HTERT RPE-1 (cell line): ENCODE data around the gene DYNAP.

Experiments
- in situ Hi-C: fragments of 300-500 bp; cut with MboI; formaldehyde crosslinking; loops from 4 replicates; pipeline ENCODE4 v1.14.3; 2020; ENCODE audit warnings: low sequenced_read_pairs

DYNAP gene, protein sequence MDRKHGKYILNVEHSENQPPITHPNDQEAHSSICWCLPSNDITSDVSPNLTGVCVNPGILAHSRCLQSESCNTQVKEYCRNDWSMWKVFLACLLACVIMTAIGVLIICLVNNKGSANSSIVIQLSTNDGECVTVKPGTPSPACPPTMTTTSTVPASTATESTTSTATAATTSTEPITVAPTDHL

DNA sequence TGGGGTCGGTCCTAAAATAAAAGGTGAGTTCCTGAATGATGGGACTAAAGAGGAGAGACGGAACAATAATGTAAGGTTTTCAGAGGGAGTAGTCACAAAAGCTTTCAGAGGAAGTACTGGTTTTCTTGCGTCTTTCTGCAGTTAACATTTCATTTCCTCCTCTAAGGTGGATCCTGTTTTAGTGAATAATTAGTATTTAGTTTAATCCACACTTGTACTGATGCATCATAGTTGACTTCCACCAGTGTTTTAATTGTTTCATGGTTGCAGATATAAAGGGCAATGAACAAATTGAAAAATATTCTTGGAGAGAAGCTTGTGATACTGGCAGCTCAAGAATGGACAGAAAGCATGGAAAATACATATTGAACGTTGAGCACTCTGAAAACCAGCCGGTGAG, at the start of gene DYNAP:
DYNAP (plus strand) TSS at position 301 of the 400 bp plus-strand sequence; CDS start at position 339, 38 bp downstream.
- in situ Hi-C loops: no loop called here

DNA sequence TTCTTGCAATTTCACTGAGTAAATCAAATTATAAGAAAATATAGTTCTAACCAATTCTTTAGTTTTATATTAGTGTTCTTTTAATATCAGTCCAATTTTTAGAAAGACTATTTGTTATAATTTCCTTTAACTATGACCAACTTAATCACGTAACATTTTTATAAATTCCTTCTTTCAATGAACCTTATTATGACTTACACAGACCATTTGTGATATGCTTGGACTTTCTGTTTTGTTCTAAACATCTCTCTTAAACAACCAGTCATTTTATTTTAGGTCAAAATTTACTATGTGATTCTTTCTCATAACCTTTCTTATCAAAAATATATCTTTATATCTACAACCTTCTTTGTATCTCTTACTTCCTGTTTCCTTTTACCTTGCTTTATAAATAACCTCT, 39.5 kb upstream of the DYNAP start:
- in situ Hi-C loops: no loop called here

DNA sequence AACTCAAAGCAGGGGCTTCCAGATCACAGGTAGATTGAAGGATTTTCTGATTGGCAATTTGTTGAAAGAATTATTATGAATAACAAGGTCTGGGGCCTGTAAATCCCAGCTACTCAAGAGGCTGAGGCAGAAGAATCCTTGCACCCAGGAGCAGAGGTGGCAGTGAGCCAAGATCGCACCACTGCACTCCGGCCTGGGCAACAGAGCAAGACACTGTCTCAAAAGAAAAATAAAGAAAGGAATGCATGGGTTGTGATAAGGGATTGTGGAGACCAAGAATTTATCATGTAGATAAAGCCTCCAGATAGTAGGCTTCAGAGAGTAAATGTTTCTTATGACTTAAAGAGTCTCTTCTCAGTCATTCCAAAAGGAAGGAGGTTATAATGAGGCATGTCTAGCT, 35.8 kb upstream of the DYNAP start:
- in situ Hi-C loops: no loop called here

DNA sequence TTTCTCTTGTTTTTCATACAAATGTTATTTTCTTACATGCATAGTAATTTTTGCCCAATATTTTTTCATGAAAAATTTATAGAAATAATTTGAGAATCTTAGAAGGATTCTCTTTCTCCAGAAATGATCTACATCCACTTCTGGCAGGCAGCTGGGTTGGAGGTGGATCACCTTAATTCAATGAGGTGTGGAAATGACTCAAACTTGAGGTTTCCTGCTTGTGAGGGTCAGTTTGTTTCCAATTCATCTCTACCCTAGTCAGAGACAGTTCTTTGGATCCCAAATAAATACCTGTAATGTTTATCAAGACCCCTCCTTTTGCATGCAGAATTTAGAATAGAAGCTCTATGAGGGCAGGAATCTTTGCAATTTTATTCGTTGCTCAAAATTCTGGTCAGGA, 35.0 kb upstream of the DYNAP start:
- in situ Hi-C loops: no loop called here

DNA sequence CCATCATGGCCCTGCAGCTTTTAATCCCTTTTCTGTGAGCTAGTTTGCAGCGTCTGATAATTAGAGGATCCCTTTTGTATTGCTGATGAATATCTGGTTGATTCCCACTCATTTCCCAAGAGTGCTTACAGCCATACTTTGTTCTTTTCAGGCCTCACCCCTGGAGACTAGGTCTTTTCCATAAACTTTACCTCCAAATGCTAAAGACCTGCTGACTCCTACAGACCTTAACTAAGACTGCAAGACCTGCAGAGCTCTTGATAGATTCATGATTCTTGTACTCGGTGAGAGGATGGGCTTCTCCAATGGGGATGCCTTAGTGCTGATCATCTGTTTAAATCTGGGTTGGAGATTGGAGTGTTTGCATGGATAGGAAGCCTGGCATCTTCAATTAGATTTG, 33.1 kb upstream of the DYNAP start:
- in situ Hi-C loops: no loop called here

DNA sequence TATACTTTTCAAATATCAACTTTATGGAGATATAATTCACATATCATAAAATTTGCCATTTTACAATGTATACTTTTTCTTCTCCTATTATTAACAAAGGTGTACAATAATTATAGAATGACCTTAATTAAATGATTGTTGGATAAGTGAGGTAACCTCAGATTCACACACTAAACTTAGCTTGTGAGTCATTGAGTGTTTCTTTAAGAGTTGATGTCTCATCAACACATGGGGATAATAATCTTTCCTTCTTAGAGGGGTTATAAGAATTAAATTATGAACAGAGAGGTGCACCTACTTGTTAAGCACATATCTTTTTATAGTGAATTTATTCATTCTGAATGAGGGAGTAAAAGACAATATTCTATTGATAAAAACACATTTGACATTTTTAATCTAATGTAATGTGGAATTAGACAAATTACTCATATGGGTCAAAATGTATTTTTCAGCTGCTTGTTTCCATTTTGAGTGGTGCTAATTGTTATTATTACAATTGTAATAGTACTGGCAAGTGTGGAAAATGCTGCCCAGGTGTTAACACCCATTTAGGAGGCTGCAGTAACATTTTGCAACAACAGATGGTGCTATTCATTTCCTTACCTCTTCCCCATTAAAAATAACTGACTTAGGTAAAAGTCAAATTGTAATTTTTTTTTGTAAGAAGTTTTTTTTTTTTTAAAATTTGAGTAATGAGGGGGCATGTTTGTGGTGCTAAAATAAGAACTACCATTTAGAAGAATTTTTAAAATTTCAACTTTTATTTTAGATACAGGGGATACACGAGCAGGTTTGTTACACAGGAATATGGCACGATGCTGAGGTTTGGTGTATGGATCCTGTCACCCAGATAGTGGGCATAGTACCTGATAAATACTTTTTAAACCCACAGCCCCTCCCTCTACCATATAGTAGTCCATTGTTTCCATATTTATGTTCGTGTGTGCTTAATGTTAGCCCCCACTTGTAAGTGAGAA, 32.1 kb upstream of the DYNAP start:
- in situ Hi-C loops: no loop called here

DNA sequence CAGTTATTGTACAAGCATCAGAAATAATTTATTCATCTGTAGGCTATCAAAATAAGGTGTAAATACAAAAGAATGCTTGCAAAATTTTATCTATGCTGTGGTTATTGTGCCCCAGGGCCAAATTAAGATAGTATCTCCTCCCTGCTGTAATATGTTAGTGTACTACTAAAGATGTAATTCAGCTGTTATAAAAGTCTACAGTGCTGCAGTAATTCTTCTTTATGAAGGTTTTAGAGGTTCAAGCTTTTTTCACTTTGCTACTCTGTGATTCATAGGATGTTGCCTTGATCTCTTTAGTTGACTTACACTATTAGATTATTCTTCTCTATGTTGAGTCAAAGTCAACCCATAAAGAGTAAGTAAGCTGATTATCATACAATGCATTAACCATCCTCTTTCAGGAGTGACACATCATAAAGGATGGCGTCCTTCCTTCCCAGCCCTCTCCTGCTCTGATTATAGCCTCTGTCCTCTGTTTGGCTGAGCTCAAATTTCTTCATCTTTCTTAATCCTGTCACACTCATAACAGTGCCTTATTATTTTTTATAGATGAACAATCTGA, 29.3 kb upstream of the DYNAP start:
- in situ Hi-C loops: no loop called here

DNA sequence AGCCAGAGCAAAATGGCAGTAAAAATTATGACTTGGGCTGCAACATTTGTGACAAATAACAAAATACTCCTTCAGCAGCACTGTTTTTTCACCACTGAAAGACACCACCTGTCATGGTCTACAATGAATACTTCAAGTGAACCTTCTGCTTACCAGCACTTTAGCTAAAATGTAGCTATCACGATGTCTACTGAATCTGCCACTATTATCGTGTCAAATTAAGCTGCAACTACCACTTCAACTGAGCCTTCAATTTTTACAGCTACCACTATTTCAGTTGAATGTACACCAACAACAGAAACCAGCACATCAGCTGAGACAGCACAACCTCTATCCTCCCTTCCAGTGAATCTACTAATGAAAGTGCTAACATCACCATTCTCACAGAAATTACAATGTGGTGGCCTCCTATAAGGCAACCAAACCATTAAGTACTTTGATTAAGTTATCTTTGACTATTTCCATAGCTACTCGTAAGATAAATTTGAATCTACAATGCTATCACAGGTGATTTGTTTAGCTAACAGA, 10.8 kb upstream of the DYNAP start:
- in situ Hi-C loops: no loop called here

DNA sequence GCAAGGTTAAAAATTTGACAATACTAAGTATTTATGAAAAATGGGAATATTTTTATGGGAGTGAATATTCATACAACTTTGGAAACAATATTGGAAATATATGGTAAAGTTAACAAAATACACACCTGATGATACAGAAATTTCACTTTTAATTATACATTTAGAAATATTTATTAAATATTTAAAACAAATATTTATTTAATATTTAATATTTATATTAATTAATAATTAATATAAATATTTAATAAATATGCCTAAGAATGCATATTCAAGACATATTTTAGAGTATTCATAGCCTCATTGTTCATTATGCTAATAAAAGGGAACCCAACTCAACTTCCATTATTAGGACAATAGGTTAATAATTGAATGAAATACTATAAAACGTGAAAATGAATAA, 7.0 kb upstream of the DYNAP start:
- in situ Hi-C loops: no loop called here

DNA sequence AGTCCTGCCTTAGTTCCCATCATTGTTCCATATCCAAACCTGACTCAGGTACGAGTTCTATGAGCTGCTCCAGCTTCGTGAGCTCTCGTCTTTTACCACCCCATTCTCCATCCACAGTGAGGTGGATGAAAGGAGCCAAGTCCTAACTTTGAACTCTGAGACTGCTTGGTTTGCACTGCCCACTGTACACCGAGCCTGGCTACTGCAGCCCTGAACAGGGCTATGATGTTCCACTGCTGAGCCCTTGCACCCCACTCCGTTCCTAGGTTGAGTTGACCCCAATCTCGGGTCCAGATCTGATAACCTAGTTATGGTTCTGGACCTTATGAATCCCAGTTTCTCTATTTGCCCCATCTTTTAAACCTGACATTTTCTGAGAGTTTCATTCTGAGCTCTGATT, 5.3 kb upstream of the DYNAP start:
- in situ Hi-C loops: no loop called here

DNA sequence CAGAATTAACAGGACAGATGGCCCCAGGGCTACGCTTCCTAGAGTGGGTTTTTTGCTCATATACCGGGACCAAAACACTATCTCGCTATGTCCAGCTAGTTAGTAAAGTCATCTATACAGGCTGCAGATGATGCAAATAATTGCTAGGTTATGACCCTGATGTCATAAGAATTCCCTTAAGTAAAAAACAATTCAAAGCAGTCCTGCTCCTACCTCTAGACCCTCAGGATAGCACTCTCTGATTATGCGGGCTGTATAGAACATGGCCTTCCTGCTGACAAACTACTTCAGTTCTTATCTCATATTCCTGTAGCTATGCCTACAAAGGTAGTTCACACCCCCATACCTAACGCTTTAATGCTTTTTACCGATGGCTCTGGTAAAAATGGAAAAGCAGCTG, 13.2 kb downstream of the DYNAP start:
- in situ Hi-C loops: no loop called here

DNA sequence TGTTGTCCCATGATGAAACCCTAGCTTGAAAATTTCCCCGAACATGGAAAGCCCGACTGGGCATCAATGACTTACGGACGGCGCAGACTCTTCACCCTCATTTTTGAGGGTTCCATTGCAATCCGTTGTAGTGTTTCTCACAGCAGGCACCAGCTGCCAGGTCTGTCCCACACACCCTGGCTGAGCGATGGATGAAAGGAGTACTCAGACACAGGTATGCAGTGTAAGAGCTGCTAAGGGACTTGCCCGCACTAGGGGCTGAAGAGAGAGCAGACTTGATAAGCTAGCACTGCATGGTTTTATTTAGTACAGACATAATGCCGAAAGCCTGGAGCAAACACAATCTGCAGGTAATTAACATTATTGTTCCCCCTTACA, 15.8 kb downstream of the DYNAP start:
- in situ Hi-C loops: no loop called here

DNA sequence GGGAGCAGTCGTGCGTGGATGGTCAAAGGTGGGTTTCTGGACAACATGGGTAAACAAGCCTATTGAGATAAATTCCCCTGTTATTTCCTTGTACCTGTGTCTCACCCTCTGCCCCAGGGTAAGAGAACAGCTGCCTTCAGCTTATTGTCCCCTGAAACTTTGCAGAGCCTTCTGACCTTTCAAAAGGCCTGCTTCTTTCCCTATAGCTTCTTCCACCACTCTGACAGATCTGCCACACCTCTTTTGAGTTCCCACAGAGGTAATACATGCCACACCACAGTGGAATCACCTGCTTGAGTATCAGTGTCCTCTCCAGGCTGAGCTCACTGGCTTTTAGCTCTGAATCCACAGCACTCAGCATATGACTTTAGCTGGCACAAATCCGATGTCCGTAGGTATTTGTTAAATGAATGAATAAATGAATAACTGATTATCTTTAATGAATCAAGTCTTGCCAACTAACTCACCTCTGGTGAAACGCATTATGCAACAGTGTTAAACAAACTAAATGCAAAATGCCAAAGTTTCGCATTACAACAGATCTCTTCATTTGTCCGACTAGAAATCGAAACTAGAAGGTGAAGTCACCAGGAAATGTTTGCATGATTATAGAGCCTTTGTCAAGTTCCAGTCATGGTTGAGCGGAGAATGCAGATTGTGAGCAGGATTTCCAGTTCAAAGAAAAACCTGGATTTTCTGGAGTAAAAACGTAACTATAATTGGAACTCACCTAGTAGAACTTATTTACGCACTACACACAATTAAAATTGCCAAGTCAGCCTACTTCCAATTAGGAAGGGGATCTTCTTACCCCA, 16.4 kb downstream of the DYNAP start:
- in situ Hi-C loops: no loop called here

DNA sequence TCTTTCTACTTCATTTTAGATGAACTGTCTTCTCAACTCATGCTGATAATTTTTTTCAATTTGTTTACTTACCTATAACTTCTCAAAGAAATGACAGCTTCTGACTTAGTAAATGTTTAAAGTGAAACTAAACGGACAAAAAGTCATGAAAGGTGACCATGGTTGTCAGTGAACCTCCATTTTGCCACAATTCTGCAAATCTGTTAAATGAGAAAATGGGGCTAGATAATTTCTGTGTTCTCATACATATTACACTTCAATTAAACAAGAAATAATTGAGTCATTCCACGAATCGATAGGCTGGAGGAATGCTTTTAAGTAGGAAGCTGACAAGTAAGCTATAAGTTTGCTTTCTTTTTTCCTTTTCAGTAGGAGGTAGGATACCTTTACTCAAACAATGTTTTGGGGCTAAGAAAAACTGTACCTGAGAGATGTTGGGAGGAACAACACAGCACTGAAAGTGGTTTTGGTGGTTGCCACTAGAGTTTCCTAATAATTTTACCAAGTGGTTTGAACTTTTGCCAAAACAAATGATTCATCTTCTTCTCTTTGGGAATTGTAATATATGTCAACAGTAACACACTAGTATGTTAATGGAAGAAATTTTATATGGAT, 17.1 kb downstream of the DYNAP start:
- in situ Hi-C loops: no loop called here

DNA sequence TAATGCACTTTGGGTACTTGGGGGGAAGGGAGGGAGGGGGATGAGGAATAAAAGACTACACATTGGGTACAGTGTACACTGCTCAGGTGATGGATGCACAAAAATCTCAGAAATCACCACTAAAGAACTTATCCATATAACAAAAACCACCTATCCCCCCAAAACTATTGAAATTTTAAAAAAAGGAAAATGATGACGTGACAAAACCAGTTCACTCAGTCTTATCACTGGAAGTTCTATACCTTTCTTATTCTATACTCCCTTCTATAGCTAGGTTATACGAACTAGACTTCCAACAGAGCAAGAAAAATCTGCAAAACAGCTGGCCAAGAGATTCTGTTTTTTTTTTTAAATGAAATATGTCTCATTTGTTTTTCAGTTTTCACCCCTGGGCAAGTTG, 20.8 kb downstream of the DYNAP start:
- in situ Hi-C loops: no loop called here

DNA sequence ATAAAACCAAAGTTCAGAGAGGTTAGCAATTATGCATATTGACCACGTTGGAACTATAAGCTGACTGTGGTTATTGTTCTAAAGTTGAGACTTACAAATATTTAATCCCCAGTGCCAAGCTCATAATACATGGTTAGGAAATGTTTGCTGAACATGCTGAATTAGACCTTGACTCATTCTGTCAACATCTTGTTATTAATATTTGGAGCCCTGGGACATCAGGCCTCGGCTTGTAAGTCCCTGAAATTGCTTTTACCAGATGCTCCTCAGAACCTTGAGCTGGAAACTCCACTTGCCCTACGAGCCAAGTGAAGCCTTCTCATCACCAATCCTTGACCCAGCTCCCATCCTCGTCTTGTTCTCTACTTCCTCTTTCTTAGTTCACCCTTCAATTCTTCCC, 21.2 kb downstream of the DYNAP start:
- in situ Hi-C loops: no loop called here

DNA sequence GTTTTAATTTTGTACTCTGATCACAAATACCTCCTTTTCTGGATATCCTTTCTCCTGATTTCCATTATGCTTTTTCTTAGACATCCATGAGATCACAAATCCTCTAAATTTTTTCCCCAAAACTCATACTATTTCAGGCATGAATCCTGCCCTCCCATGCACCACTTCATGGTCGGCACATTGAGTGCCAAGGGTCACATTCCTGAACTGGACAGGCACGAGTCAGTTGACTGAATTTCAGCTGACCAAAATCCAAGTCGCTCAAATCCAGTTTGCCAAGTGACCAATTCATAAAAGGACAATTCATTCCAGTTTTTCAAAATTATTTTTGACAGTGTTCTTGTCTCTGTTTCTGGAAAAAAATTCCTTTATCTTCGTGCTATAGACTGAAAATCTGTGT, 22.1 kb downstream of the DYNAP start:
- in situ Hi-C loops: no loop called here

DNA sequence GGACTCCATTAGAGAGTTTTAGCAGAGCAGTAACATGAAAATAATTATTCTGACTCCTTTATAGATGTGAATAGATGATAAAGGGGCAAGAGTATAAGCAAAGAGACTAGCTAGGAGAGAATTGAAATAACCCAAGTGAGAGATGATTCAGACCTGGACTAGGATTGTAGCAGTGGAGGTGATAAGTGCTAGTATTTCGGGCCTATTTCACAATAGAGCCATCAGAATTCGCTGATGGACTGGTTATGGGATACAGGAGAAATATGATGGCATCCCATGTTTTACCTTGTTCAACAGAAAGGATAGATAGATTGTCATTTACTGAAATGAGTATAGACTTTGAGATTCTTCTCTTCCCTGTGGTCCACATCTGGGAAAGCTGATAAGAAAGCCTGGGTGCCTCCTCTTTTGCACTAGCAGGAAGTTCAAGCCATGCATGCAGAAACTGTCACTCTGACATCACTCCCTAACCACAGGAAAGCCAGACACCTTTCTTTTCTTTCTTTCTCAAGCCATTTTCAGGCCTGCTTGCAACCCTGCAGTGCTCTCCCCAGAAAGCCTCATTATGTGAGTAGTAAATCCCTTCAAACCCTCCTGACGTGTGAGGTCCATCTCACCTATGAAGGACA, 25.3 kb downstream of the DYNAP start:
- in situ Hi-C loops: no loop called here

DNA sequence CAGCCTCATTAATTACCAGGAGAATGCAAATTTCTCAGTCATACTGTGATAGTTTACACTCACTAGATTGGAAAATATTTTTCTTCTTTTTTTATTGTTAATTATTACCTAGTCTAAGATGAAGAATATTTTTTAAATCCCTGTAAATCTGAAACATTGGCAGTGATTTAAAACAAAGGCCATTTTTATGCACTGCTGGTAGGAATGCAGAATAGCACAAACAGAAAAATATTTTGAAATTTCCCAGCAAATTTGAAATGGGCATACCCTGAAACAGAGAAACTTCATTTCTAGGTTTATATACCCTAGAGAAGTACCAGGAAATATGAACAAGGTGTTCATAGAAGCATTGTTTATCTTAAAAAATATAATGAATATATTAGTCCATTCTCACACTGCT, 31.0 kb downstream of the DYNAP start:
- in situ Hi-C loops: no loop called here

DNA sequence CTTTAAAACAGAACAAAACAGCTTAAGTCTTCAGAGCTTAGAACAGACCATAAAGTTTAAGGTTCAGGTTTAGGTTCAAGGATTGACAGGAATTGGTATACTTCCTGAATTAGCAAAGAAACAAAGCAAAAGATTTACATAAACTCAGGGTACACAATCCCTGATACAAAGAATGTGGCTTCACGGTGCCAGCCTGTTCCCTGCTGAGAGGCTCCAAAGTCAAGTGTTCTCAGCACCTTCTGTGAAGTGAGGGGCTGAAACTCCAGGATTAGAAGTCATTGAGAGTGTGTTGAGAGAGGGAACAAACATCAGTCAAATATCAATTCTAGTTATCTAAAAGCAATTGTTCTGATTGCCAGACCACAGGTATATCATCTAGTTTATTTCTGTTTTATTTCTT, 35.7 kb downstream of the DYNAP start:
- in situ Hi-C loops: no loop called here
